ENCODE data around the gene CD300LD.

Gene CD300LD

DNA sequence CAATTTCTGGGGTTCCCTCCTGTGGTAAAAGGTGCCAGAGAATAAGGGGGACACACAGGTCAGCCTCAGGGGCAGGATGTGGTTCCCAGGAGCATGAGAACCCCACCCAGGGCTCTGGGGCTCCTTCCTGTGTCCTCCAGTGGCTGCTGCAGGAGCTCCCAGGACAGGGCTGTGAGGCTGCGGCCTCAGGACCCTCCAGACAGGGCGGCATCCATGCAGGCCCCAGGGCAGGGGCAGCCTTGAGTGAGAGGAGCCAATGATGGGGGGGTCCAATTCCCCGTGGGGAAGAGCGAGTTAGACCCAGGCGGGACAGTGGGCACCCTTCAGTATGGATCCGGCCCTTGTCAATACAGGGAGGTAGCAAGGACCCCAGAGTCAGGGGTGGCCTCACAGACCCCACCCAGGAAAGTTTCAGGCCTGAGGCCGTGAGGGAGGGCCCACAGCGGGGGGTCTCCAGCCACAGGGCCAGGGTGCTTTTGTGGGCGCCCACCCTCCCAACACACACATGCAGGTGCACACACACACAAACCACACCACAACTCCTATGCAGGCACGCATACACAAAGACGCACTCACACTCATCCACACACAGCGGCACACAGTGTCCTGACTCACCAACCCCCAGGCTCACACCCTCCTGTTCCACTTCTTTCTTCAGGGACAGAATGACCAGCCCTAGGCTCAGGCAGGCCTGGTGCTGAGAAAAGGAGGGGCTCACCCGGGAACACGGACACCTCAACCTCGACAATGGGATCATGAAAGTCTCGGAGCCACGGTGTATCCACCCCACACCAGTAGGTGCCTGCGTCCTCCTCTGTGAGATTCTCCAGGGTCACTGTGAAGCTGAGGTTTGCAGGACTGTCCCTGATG, 48.0 kb downstream of the CD300LD start:
- no peaks in the 10 kb centered on the region for H3K36me3 ChIP-seq (ENCODE audit: control insufficient read depth, low read length)
- H3K9me3 ChIP-seq (ENCODE audit: control insufficient read depth, insufficient read depth, low read length), result no peaks in the 10 kb centered on the region
- no peak overlapping the region for H3K4me3 ChIP-seq (ENCODE audit: low read length)
- no peaks in the 10 kb centered on the region for H3K79me2 ChIP-seq (ENCODE audit: control insufficient read depth, low read length)
- no peak overlapping the region for H3K27ac ChIP-seq (ENCODE audit: low read depth, low read length)
- H3K27me3 ChIP-seq (ENCODE audit: control insufficient read depth, low read length), result no peaks in the 10 kb centered on the region
- no peak overlapping the region for H3K4me2 ChIP-seq (ENCODE audit: low read length)
- no peaks in the 10 kb centered on the region for H3K9me2 ChIP-seq (replicated peaks; ENCODE audit: control insufficient read depth, low read length)
- no peak for TF ChIP-seq EZH2phosphoT487 (IDR thresholded peaks at IDR 0.05; ENCODE audit: borderline replicate concordance, low read length)
- TF ChIP-seq, protein P1, sequence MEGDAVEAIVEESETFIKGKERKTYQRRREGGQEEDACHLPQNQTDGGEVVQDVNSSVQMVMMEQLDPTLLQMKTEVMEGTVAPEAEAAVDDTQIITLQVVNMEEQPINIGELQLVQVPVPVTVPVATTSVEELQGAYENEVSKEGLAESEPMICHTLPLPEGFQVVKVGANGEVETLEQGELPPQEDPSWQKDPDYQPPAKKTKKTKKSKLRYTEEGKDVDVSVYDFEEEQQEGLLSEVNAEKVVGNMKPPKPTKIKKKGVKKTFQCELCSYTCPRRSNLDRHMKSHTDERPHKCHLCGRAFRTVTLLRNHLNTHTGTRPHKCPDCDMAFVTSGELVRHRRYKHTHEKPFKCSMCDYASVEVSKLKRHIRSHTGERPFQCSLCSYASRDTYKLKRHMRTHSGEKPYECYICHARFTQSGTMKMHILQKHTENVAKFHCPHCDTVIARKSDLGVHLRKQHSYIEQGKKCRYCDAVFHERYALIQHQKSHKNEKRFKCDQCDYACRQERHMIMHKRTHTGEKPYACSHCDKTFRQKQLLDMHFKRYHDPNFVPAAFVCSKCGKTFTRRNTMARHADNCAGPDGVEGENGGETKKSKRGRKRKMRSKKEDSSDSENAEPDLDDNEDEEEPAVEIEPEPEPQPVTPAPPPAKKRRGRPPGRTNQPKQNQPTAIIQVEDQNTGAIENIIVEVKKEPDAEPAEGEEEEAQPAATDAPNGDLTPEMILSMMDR (IDR thresholded peaks at IDR 0.05; ENCODE audit: low read depth, low read length, poor library complexity, severe bottlenecking), result no peak
- H3K4me1 ChIP-seq (ENCODE audit: control insufficient read depth, low read length), result no peaks in the 10 kb centered on the region
- no peaks in the 10 kb centered on the region for H4K20me1 ChIP-seq (ENCODE audit: control insufficient read depth, insufficient read depth, low read depth, low read length)
- no peaks in the 10 kb centered on the region for H3F3A ChIP-seq (ENCODE audit: control insufficient read depth, insufficient read depth)

DNA sequence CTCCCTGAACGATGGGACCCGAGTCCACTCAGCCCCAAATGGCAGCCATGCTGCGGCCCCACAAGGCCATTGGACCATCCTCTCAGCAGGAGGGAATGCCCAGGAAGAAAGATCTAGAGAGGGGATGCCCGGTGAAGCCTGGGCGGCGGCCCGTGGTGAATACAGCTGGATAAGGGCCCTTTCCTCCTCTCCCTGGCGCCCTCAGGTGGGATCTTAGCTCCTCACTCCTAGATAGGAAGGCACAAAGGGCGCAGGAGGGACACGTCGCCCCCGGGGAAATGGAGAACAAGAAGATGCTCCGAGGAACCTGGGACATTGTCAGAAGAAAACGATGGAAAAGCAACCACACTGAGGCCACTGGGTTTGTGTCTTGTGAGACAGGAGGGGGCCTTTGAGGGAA, 48.7 kb downstream of the CD300LD start:
- no peak for TF ChIP-seq EZH2phosphoT487 (IDR thresholded peaks at IDR 0.05; ENCODE audit: borderline replicate concordance, low read length)
- TF ChIP-seq, protein P1 (IDR thresholded peaks at IDR 0.05; ENCODE audit: low read depth, low read length, poor library complexity, severe bottlenecking), result no peak
- Histone ChIP-seq H4K20me1 (ENCODE audit: control insufficient read depth, insufficient read depth, low read depth, low read length) (no peaks in the 10 kb centered on the region), H3K4me1 (ENCODE audit: control insufficient read depth, low read length) (no peaks in the 10 kb centered on the region), H3K9me2 (replicated peaks; ENCODE audit: control insufficient read depth, low read length) (no peaks in the 10 kb centered on the region), H3K27ac (ENCODE audit: low read depth, low read length) (no peak overlapping the region), H3K4me3 (ENCODE audit: low read length) (no peak overlapping the region), H3K36me3 (ENCODE audit: control insufficient read depth, low read length) (no peaks in the 10 kb centered on the region), H3K9me3 (ENCODE audit: control insufficient read depth, insufficient read depth, low read length) (no peaks in the 10 kb centered on the region), H3K27me3 (ENCODE audit: control insufficient read depth, low read length) (no peaks in the 10 kb centered on the region), H3K4me2 (ENCODE audit: low read length) (no peak overlapping the region), H3K79me2 (ENCODE audit: control insufficient read depth, low read length) (no peaks in the 10 kb centered on the region), H3F3A (ENCODE audit: control insufficient read depth, insufficient read depth) (no peaks in the 10 kb centered on the region)

DNA sequence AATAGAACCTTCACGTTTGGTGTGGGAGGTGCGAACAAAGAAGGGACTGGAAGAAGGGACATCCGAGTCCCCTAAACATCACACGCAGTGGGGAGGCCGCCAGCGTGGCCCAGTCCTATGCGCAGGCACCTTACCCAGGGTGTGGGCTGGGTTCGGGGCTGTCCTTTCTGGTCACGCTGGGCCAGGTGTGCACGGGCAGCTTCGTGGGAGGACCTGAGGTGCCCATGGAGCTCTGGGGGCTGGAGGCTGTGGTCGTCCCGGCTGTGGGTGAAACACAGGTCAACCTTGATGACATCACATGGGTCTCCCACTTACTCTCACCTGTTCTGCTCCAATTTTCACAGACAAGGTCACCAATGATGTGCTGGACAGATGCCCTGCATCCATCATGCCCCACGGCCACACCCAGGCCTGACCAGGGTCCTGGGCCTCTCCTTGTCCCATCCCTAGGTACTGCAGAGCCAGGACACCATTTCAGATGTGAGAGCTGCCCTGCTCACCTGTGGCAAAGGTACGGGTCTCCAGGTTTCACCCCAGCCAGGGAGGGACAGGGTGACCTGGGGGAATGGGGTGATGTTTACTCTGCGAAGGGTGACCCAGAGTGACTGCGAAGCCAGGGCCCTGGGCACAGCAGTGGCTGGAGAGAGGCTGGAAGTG, 49.2 kb downstream of the CD300LD start:
- H3K9me3 ChIP-seq (ENCODE audit: control insufficient read depth, insufficient read depth, low read length), result no peaks in the 10 kb centered on the region
- no peaks in the 10 kb centered on the region for H3K4me1 ChIP-seq (ENCODE audit: control insufficient read depth, low read length)
- H3K4me3 ChIP-seq (ENCODE audit: low read length), result no peak overlapping the region
- no peaks in the 10 kb centered on the region for H3K9me2 ChIP-seq (replicated peaks; ENCODE audit: control insufficient read depth, low read length)
- no peaks in the 10 kb centered on the region for H3K79me2 ChIP-seq (ENCODE audit: control insufficient read depth, low read length)
- no peaks in the 10 kb centered on the region for H3K27me3 ChIP-seq (ENCODE audit: control insufficient read depth, low read length)
- TF ChIP-seq, protein P1 (IDR thresholded peaks at IDR 0.05; ENCODE audit: low read depth, low read length, poor library complexity, severe bottlenecking), result no peak
- TF ChIP-seq EZH2phosphoT487 (IDR thresholded peaks at IDR 0.05; ENCODE audit: borderline replicate concordance, low read length), result no peak
- no peaks in the 10 kb centered on the region for H4K20me1 ChIP-seq (ENCODE audit: control insufficient read depth, insufficient read depth, low read depth, low read length)
- H3K36me3 ChIP-seq (ENCODE audit: control insufficient read depth, low read length), result no peaks in the 10 kb centered on the region
- H3K27ac ChIP-seq (ENCODE audit: low read depth, low read length), result no peak overlapping the region
- H3K4me2 ChIP-seq (ENCODE audit: low read length), result no peak overlapping the region
- no peaks in the 10 kb centered on the region for H3F3A ChIP-seq (ENCODE audit: control insufficient read depth, insufficient read depth)
